Measurements from ENCODE around the gene SH3GL1. TPM values are rescaled to one million over a fixed set of nuclear protein-coding genes. Genes with fewer than 3 reads are reported as not detected.

SH3GL1 gene
- total RNA-seq, 1 donor from 2014 or later: 115 TPM

GRCh38 chr19:4328243-4328990 lies 71.9 kb downstream of the SH3GL1 start:
- Mint-ChIP-seq H3K9me3 (ENCODE audit: unreplicated experiment) (no peaks in the 10 kb centered on the region), H3K4me3 (ENCODE audit: unreplicated experiment) (peak overlapping the region; percentile 77), H3K27me3 (ENCODE audit: unreplicated experiment) (peaks cover 8% of the 10 kb centered on the region), H3K36me3 (ENCODE audit: unreplicated experiment) (no peaks in the 10 kb centered on the region), H3K4me1 (ENCODE audit: unreplicated experiment) (peaks cover 20% of the 10 kb centered on the region), H3K27ac (ENCODE audit: unreplicated experiment) (no peak overlapping the region)
- no peak for TF ChIP-seq CTCF (IDR thresholded peaks at IDR 0.05)
- DNase-seq (ENCODE audit: extremely low spot score, unreplicated experiment): peak; percentile 99

GRCh38 chr19:4327877-4328242 lies 72.5 kb downstream of the SH3GL1 start:
- H3K27me3 Mint-ChIP-seq (ENCODE audit: unreplicated experiment): peaks cover 8% of the 10 kb centered on the region
- peak overlapping the region; percentile 66 for H3K27ac Mint-ChIP-seq (ENCODE audit: unreplicated experiment)
- no peak for TF ChIP-seq CTCF (IDR thresholded peaks at IDR 0.05)
- DNase-seq (ENCODE audit: extremely low spot score, unreplicated experiment): no peak
- peaks cover 20% of the 10 kb centered on the region for H3K4me1 Mint-ChIP-seq (ENCODE audit: unreplicated experiment)
- H3K4me3 Mint-ChIP-seq (ENCODE audit: unreplicated experiment): peak overlapping the region; percentile 77
- no peaks in the 10 kb centered on the region for H3K9me3 Mint-ChIP-seq (ENCODE audit: unreplicated experiment)
- no peaks in the 10 kb centered on the region for H3K36me3 Mint-ChIP-seq (ENCODE audit: unreplicated experiment)

GRCh38 chr19:4327252-4327876 lies 73.0 kb downstream of the SH3GL1 start:
- Mint-ChIP-seq H3K36me3 (ENCODE audit: unreplicated experiment) (no peaks in the 10 kb centered on the region), H3K9me3 (ENCODE audit: unreplicated experiment) (no peaks in the 10 kb centered on the region), H3K27ac (ENCODE audit: unreplicated experiment) (peak overlapping the region; percentile 66), H3K4me3 (ENCODE audit: unreplicated experiment) (peak overlapping the region; percentile 77), H3K27me3 (ENCODE audit: unreplicated experiment) (peaks cover 8% of the 10 kb centered on the region), H3K4me1 (ENCODE audit: unreplicated experiment) (peaks cover 20% of the 10 kb centered on the region)
- no peak for TF ChIP-seq CTCF (IDR thresholded peaks at IDR 0.05)
- peak; percentile 90 for DNase-seq (ENCODE audit: extremely low spot score, unreplicated experiment)

DNA sequence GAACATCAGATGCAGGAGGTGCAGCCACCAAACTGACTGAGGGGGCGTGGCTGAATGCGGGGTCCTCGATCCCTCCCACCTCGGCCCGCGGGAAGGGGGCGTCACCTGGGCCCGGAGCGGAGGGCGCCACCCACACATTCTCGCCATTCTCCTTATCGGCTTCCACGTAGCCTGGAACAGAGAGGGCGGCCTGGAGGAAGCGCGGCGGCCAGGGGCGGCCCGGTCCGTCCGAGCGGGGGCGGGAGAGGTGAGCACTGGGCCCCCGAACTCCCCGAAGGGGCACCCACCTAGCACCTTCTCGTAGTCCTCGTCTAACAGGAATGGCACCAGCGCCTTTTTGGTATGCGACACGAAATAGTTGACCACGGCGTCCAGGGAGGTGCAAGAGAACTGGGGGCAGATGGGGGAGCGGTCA lies 73.5 kb downstream of the SH3GL1 start:
- DNase-seq (ENCODE audit: extremely low spot score, unreplicated experiment): no peak
- Mint-ChIP-seq H3K4me1 (ENCODE audit: unreplicated experiment) (peaks cover 20% of the 10 kb centered on the region), H3K9me3 (ENCODE audit: unreplicated experiment) (no peaks in the 10 kb centered on the region), H3K36me3 (ENCODE audit: unreplicated experiment) (no peaks in the 10 kb centered on the region), H3K4me3 (ENCODE audit: unreplicated experiment) (peak overlapping the region; percentile 77), H3K27ac (ENCODE audit: unreplicated experiment) (no peak overlapping the region), H3K27me3 (ENCODE audit: unreplicated experiment) (peaks cover 8% of the 10 kb centered on the region)
- TF ChIP-seq CTCF (IDR thresholded peaks at IDR 0.05): no peak

GRCh38 chr19:4326215-4326836 lies 74.0 kb downstream of the SH3GL1 start:
- H3K27ac Mint-ChIP-seq (ENCODE audit: unreplicated experiment): peak overlapping the region; percentile 38
- H3K4me1 Mint-ChIP-seq (ENCODE audit: unreplicated experiment): peaks cover 20% of the 10 kb centered on the region
- no peaks in the 10 kb centered on the region for H3K9me3 Mint-ChIP-seq (ENCODE audit: unreplicated experiment)
- no peaks in the 10 kb centered on the region for H3K36me3 Mint-ChIP-seq (ENCODE audit: unreplicated experiment)
- TF ChIP-seq CTCF (IDR thresholded peaks at IDR 0.05): no peak
- H3K27me3 Mint-ChIP-seq (ENCODE audit: unreplicated experiment): peaks cover 8% of the 10 kb centered on the region
- no peak for DNase-seq (ENCODE audit: extremely low spot score, unreplicated experiment)
- peak overlapping the region; percentile 52 for H3K4me3 Mint-ChIP-seq (ENCODE audit: unreplicated experiment)
